ENCODE data around the gene PHOX2B. TPM values are rescaled to one million over a fixed set of nuclear protein-coding genes. Genes with fewer than 3 reads are reported as not detected.

Gene PHOX2B
- total and polyA plus RNA-seq, 2 of the 13 experiments (the other 11 are each of a cell fraction or from before 2014, with no cell fraction given) = not detected

- Histone ChIP-seq H3K27me3 (ENCODE audit: control insufficient read depth in 1 of 2, insufficient read depth in 2 of 2, low read length in 2 of 2) (peaks cover 1 to 46% of the 10 kb centered on the region in 2 experiments; a peak in 4 of 5 replicates), H3K4me3 (replicated peaks in 1 of 3; ENCODE audit: insufficient read depth in 1 of 3, low read depth in 2 of 3, low read length in 3 of 3) (no peak overlapping the region), H3K9me3 (ENCODE audit: low read length) (no peaks in the 10 kb centered on the region), H2AFZ (ENCODE audit: low read length) (no peak overlapping the region), H4K20me1 (ENCODE audit: insufficient read depth, low read length) (no peaks in the 10 kb centered on the region), H3K27ac (ENCODE audit: extremely low read length, insufficient read depth, low read length) (no peak overlapping the region), H3K4me1 (ENCODE audit: insufficient read depth, low read length) (no peaks in the 10 kb centered on the region), H3K9ac (ENCODE audit: insufficient read depth, low read depth, low read length) (no peak overlapping the region), H3K4me2 (ENCODE audit: low read depth, low read length) (no peak overlapping the region), H3K79me2 (ENCODE audit: insufficient read depth, low read length) (no peaks in the 10 kb centered on the region), H3K36me3 (replicated peaks in 1 of 2; ENCODE audit: control insufficient read depth in 1 of 2, insufficient read depth in 2 of 2, low read length in 2 of 2) (no peaks in the 10 kb centered on the region)
- BruUV-seq (replicated peaks) = no TSS peak
- DNase-seq (ENCODE audit: low spot score) (no peak), FAIRE-seq (no peak), ATAC-seq (peak; percentile 95)
- 33% methylated on average over 19 of the region's 34 CpGs for WGBS (ENCODE audit: low lambda C conversion rate)
- ChIA-PET CTCF (ENCODE audit: low intra/inter-chr PET ratio, low total read pairs) (no interaction called here), POLR2A (no interaction called here)
- intact Hi-C loops (cut with micrococcal nuclease; ENCODE audit: unreplicated experiment) (loop anchor here (1.0 kb wide), 1 partner anchor 58 kb away; no protein-coding TSS in a partner anchor), in situ Hi-C loops (cut with HindIII; ENCODE audit: extremely low pct_ligation_motif_present, low pct_unique_long_range_greater_than_20kb) (no loop called here)
- TF ChIP-seq CTCF (CRISPR knock-in tag; IDR thresholded peaks at IDR 0.05) (peak; percentile 47), RAD21 (CRISPR knock-in tag; IDR thresholded peaks at IDR 0.05) (peak; percentile 45; the same call in 1 of the 2 replicates), XRCC5 (optimal IDR thresholded peaks at IDR 0.05; ENCODE audit: low read length) (peak; percentile 15), ZNF136 (CRISPR knock-in tag; IDR thresholded peaks at IDR 0.05; ENCODE audit: low read depth) (no peak)
Measured at GRCh38 chr4:41751449-41752061, 3.0 kb upstream of the PHOX2B start.

Measured in HepG2 (cell line).